Gastroesophageal sphincter (tissue), 3 donors: ENCODE data around the gene HMGCL.

Source experiments
- CTCF ChIP-seq, 4 experiments: fragments of 200-600 bp in 2 of 4; fragments of 450-650 bp in 2 of 4; sonication (generic) in 1 of 4; IDR thresholded peaks; one replicate each; pipeline ENCODE4 v1.5.1; 2017 to 2019; ENCODE audit warnings: antibody characterized with exemption in 4 of 4, mild to moderate bottlenecking in 2 of 4, moderate library complexity in 2 of 4
- POLR2AphosphoS5 ChIP-seq: sonication (generic); formaldehyde crosslinking; IDR thresholded peaks from one replicate; pipeline ENCODE4 v1.6.1; 2017; ENCODE audit warnings: antibody characterized with exemption

GRCh38 chr1:23787701-23788100 lies 37.5 kb downstream of the HMGCL start:
- TF ChIP-seq POLR2AphosphoS5 = no peak
- TF ChIP-seq CTCF (IDR thresholded peaks at IDR 0.05) = no peak
